Measurements from ENCODE around the gene SLC13A4. TPM values are rescaled to one million over a fixed set of nuclear protein-coding genes. Genes with fewer than 3 reads are reported as not detected.
"Not testable (repeated sequence)": the region's sequence is repeated elsewhere in the genome, so short reads cannot be mapped to it uniquely, and the experiment has no call there.

Gene SLC13A4
- total RNA-seq, 1 experiment from 2014 or later = not detected

GRCh38 chr7:135670179-135670578 is 57.8 kb downstream of the SLC13A4 start:
- H3K4me3 ChIP-seq (ENCODE audit: low read depth in 2 of 2, low read length in 2 of 2) = no peak overlapping the region
- H3K27me3 ChIP-seq (ENCODE audit: control insufficient read depth, insufficient read depth, low read length) = no peaks in the 10 kb centered on the region
- TF ChIP-seq TCF7L2 (IDR thresholded peaks at IDR 0.05; ENCODE audit: low read depth, low read length) (no peak), POLR2AphosphoS5 (IDR thresholded peaks at IDR 0.05; ENCODE audit: low read depth, low read length) (no peak), SIN3A (IDR thresholded peaks at IDR 0.05; ENCODE audit: borderline replicate concordance, insufficient read depth, low read depth, low read length) (no peak), CTCF (IDR thresholded peaks at IDR 0.05) (no peak)
- TF ChIP-seq, protein P1, sequence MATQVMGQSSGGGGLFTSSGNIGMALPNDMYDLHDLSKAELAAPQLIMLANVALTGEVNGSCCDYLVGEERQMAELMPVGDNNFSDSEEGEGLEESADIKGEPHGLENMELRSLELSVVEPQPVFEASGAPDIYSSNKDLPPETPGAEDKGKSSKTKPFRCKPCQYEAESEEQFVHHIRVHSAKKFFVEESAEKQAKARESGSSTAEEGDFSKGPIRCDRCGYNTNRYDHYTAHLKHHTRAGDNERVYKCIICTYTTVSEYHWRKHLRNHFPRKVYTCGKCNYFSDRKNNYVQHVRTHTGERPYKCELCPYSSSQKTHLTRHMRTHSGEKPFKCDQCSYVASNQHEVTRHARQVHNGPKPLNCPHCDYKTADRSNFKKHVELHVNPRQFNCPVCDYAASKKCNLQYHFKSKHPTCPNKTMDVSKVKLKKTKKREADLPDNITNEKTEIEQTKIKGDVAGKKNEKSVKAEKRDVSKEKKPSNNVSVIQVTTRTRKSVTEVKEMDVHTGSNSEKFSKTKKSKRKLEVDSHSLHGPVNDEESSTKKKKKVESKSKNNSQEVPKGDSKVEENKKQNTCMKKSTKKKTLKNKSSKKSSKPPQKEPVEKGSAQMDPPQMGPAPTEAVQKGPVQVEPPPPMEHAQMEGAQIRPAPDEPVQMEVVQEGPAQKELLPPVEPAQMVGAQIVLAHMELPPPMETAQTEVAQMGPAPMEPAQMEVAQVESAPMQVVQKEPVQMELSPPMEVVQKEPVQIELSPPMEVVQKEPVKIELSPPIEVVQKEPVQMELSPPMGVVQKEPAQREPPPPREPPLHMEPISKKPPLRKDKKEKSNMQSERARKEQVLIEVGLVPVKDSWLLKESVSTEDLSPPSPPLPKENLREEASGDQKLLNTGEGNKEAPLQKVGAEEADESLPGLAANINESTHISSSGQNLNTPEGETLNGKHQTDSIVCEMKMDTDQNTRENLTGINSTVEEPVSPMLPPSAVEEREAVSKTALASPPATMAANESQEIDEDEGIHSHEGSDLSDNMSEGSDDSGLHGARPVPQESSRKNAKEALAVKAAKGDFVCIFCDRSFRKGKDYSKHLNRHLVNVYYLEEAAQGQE (IDR thresholded peaks at IDR 0.05; ENCODE audit: insufficient read depth in 1 of 2, low read depth in 2 of 2, low read length in 1 of 2) = no peak
- POLR2A ChIA-PET = interaction anchor here (0.6 kb wide), 1 partner anchor 654 kb away, joined by 3 read pairs; no protein-coding TSS in a partner anchor
- H3K27ac ChIP-seq (ENCODE audit: low read length) = no peak overlapping the region
- CTCF ChIA-PET = no interaction called here
- DNase-seq (ENCODE audit: low read depth, low spot score) (no peak), ATAC-seq (no peak)
- H3K9me3 ChIP-seq (ENCODE audit: control insufficient read depth, insufficient read depth, low read depth, low read length) = no peaks in the 10 kb centered on the region
- in situ Hi-C loops (cut with HindIII; ENCODE audit: low pct_unique_long_range_greater_than_20kb, low sequenced_read_pairs) (no loop called here), intact Hi-C loops (cut with micrococcal nuclease; ENCODE audit: unreplicated experiment) (loop anchor here (5.0 kb wide), 1 partner anchor 127 kb away; no protein-coding TSS in a partner anchor)
- no TSS peak for BruUV-seq (replicated peaks)
- peaks cover 5% of the 10 kb centered on the region for H3K36me3 ChIP-seq (ENCODE audit: control insufficient read depth, insufficient read depth, low read length)
- H3K4me1 ChIP-seq (ENCODE audit: control insufficient read depth, insufficient read depth, low read length) = peaks cover 3% of the 10 kb centered on the region; the same call in 1 of the 2 replicates

DNA sequence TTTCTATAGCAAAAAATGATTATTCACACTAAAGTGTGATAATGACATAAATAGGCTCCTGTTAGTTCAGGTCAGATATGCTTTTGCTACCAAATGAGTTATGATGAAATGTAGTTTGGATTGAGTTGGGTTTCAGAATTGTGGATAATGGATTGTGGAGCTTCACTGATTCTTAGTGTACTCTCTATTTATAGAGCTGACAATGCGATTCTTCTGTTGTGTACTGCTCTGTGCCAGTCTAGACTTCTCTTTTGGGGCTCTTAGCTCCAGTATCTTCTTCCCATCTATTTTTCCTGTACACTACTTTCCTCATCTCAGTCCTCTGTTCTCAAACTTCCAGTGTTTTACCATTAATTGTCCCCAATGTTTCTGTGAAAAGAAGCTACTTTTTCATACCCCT is 58.2 kb downstream of the SLC13A4 start:
- H3K4me3 ChIP-seq (ENCODE audit: low read depth in 2 of 2, low read length in 2 of 2) = no peak overlapping the region
- ATAC-seq (no peak), DNase-seq (ENCODE audit: low read depth, low spot score) (no peak)
- H3K27me3 ChIP-seq (ENCODE audit: control insufficient read depth, insufficient read depth, low read length) = no peaks in the 10 kb centered on the region
- H3K4me1 ChIP-seq (ENCODE audit: control insufficient read depth, insufficient read depth, low read length) = peaks cover 3% of the 10 kb centered on the region; the same call in 1 of the 2 replicates
- ChIA-PET CTCF (no interaction called here), POLR2A (interaction anchor here (0.6 kb wide), 1 partner anchor 654 kb away, joined by 3 read pairs; no protein-coding TSS in a partner anchor)
- TF ChIP-seq CTCF (IDR thresholded peaks at IDR 0.05) (no peak), SIN3A (IDR thresholded peaks at IDR 0.05; ENCODE audit: borderline replicate concordance, insufficient read depth, low read depth, low read length) (no peak), TCF7L2 (IDR thresholded peaks at IDR 0.05; ENCODE audit: low read depth, low read length) (no peak), POLR2AphosphoS5 (IDR thresholded peaks at IDR 0.05; ENCODE audit: low read depth, low read length) (no peak)
- TF ChIP-seq, protein P1 (IDR thresholded peaks at IDR 0.05; ENCODE audit: insufficient read depth in 1 of 2, low read depth in 2 of 2, low read length in 1 of 2) = no peak
- BruUV-seq (replicated peaks) = no TSS peak
- intact Hi-C loops (cut with micrococcal nuclease; ENCODE audit: unreplicated experiment) (loop anchor here (5.0 kb wide), 1 partner anchor 128 kb away; no protein-coding TSS in a partner anchor), in situ Hi-C loops (cut with HindIII; ENCODE audit: low pct_unique_long_range_greater_than_20kb, low sequenced_read_pairs) (no loop called here)
- no peak overlapping the region for H3K27ac ChIP-seq (ENCODE audit: low read length)
- peaks cover 5% of the 10 kb centered on the region; the same call in 1 of the 2 replicates for H3K36me3 ChIP-seq (ENCODE audit: control insufficient read depth, insufficient read depth, low read length)
- H3K9me3 ChIP-seq (ENCODE audit: control insufficient read depth, insufficient read depth, low read depth, low read length) = no peaks in the 10 kb centered on the region

GRCh38 chr7:135668852-135669395 is 59.1 kb downstream of the SLC13A4 start:
- ATAC-seq; H3K4me3 ChIP-seq (ENCODE audit: low read depth in 2 of 2, low read length in 2 of 2); H3K27me3 ChIP-seq (ENCODE audit: control insufficient read depth, insufficient read depth, low read length); BruUV-seq (replicated peaks); POLR2A ChIA-PET; H3K36me3 ChIP-seq (ENCODE audit: control insufficient read depth, insufficient read depth, low read length); H3K4me1 ChIP-seq (ENCODE audit: control insufficient read depth, insufficient read depth, low read length); DNase-seq (ENCODE audit: low read depth, low spot score); H3K27ac ChIP-seq (ENCODE audit: low read length); intact Hi-C loops (cut with micrococcal nuclease; ENCODE audit: unreplicated experiment); in situ Hi-C loops (cut with HindIII; ENCODE audit: low pct_unique_long_range_greater_than_20kb, low sequenced_read_pairs); H3K9me3 ChIP-seq (ENCODE audit: control insufficient read depth, insufficient read depth, low read depth, low read length): not testable (repeated sequence)
- CTCF ChIA-PET = interaction anchor here (0.6 kb wide), 1 partner anchor 51 kb away, joined by 6 read pairs; no protein-coding TSS in a partner anchor
